IMR-90 (cell line): ENCODE data around the gene CMTM8. TPM values are rescaled to one million over a fixed set of nuclear protein-coding genes. Genes with fewer than 3 reads are reported as not detected.

Source experiments
- ATAC-seq: fragments of 200-7000 bp; cut with Tn5 transposase; 2 replicates; pipeline ENCODE4 v1.9.1; 2020; ENCODE audit warnings: low read depth, mild to moderate bottlenecking, moderate library complexity
- BruUV-seq: library from RNA; stranded (reverse); fragments of 400-500 nt; replicated peaks from 2 replicates; lab custom pipeline; 2021; lab: Mats Ljungman, UMichigan
- CTCF ChIA-PET: fragments of 300-600 bp; formaldehyde crosslinking; extraction: SDS; loops from one replicate; lab custom pipeline; 2021; ENCODE audit warnings: antibody characterized with exemption; lab: Yijun Ruan, JAX
- POLR2A ChIA-PET: fragments of 300-600 bp; sonication (Branson Sonifier 250); formaldehyde crosslinking; loops from one replicate; lab custom pipeline; 2022; ENCODE audit warnings: antibody characterized with exemption; ENCODE audit not compliant: unreplicated experiment; lab: Charles Lee
- DNase-seq: peaks from one replicate; pipeline ENCODE4 v3.0.0; 2013
- H2AFZ ChIP-seq: replicated peaks from 2 replicates; pipeline ENCODE3; 2013; ENCODE audit warnings: low read length, mild to moderate bottlenecking; ENCODE audit not compliant: poor library complexity
- H2AK5ac ChIP-seq: 2 replicates; pipeline ENCODE4 v1.6.1; 2013; ENCODE audit warnings: low read depth, low read length, inconsistent platforms
- H2AK9ac ChIP-seq: replicated peaks from 2 replicates; pipeline ENCODE3; 2013; ENCODE audit warnings: mild to moderate bottlenecking, low read depth, low read length, moderate library complexity; ENCODE audit not compliant: poor library complexity
- H2BK120ac ChIP-seq: 2 replicates; pipeline ENCODE4 v1.6.1; 2013; ENCODE audit warnings: low read depth, low read length, inconsistent platforms
- H2BK15ac ChIP-seq: 3 replicates; pipeline ENCODE4 v1.6.1; 2013; ENCODE audit warnings: low read depth, low read length, inconsistent platforms
- H2BK20ac ChIP-seq: 2 replicates; pipeline ENCODE4 v1.6.1; 2013; ENCODE audit warnings: low read depth, mild to moderate bottlenecking, inconsistent platforms, low read length, moderate library complexity
- H2BK5ac ChIP-seq: 2 replicates; pipeline ENCODE4 v1.6.1; 2013; ENCODE audit warnings: mild to moderate bottlenecking, low read depth, low read length, inconsistent platforms; ENCODE audit not compliant: poor library complexity, severe bottlenecking
- H3K14ac ChIP-seq: replicated peaks from 2 replicates; pipeline ENCODE4 v1.6.1; 2013; ENCODE audit warnings: low read depth, low read length, inconsistent platforms
- H3K18ac ChIP-seq: 2 replicates; pipeline ENCODE4 v1.6.1; 2013; ENCODE audit warnings: low read depth, low read length, control low read depth
- H3K23ac ChIP-seq: 2 replicates; pipeline ENCODE4 v1.6.1; 2013; ENCODE audit warnings: low read depth, low read length, inconsistent platforms
- H3K27ac ChIP-seq: 2 replicates; pipeline ENCODE4 v1.5.1; 2013; ENCODE audit warnings: mild to moderate bottlenecking, control low read depth, low read length; ENCODE audit not compliant: insufficient read depth
- H3K27me3 ChIP-seq: 2 replicates; pipeline ENCODE4 v1.6.1; 2013; ENCODE audit warnings: low read length; ENCODE audit not compliant: control insufficient read depth, insufficient read depth
- H3K36me3 ChIP-seq: 2 replicates; pipeline ENCODE4 v1.6.1; 2013; ENCODE audit warnings: low read length, mixed read lengths; ENCODE audit not compliant: control insufficient read depth, insufficient read depth
- H3K4ac ChIP-seq: 2 replicates; pipeline ENCODE4 v1.6.1; 2013; ENCODE audit warnings: low read depth, low read length, inconsistent platforms
- H3K4me1 ChIP-seq: 2 replicates; pipeline ENCODE4 v1.6.1; 2013; ENCODE audit warnings: low read length, mixed read lengths; ENCODE audit not compliant: control insufficient read depth, insufficient read depth
- H3K4me2 ChIP-seq: 2 replicates; pipeline ENCODE4 v1.6.1; 2013; ENCODE audit warnings: low read depth, mild to moderate bottlenecking, control low read depth, low read length, moderate library complexity
- H3K4me3 ChIP-seq: 2 replicates; pipeline ENCODE4 v1.5.1; 2013; ENCODE audit warnings: low read depth, mild to moderate bottlenecking, control low read depth, low read length, moderate library complexity; ENCODE audit not compliant: insufficient read depth
- H3K56ac ChIP-seq: 2 replicates; pipeline ENCODE4 v1.6.1; 2013; ENCODE audit warnings: low read length, inconsistent platforms; ENCODE audit not compliant: insufficient read depth; ENCODE audit errors: extremely low read depth
- H3K79me1 ChIP-seq, 2 experiments: 2 replicates each; pipeline ENCODE4 v1.6.1; 2013; ENCODE audit warnings: low read length in 2 of 2, inconsistent platforms in 1 of 2, low read depth in 1 of 2
- H3K9ac ChIP-seq: 2 replicates; pipeline ENCODE4 v1.6.1; 2013; ENCODE audit warnings: low read depth, low read length, control low read depth
- H3K9me1 ChIP-seq: 2 replicates; pipeline ENCODE4 v1.6.1; 2013; ENCODE audit warnings: low read length, inconsistent platforms; ENCODE audit not compliant: insufficient read depth
- H3K9me3 ChIP-seq: 2 replicates; pipeline ENCODE4 v1.6.1; 2013; ENCODE audit warnings: low read length; ENCODE audit not compliant: control insufficient read depth, insufficient read depth
- H4K20me1 ChIP-seq: 2 replicates; pipeline ENCODE4 v1.6.1; 2013; ENCODE audit warnings: low read length, inconsistent platforms; ENCODE audit not compliant: insufficient read depth
- H4K5ac ChIP-seq: 2 replicates; pipeline ENCODE4 v1.6.1; 2013; ENCODE audit warnings: mild to moderate bottlenecking, low read depth, low read length, control low read depth
- H4K8ac ChIP-seq, 2 experiments: 2 replicates each; pipeline ENCODE4 v1.6.1; 2013; ENCODE audit warnings: low read depth in 2 of 2, low read length in 2 of 2, control low read depth in 1 of 2, inconsistent platforms in 1 of 2
- H4K91ac ChIP-seq: 2 replicates; pipeline ENCODE4 v1.6.1; 2013; ENCODE audit warnings: low read depth, low read length, inconsistent platforms; ENCODE audit not compliant: insufficient read depth
- BHLHE40 ChIP-seq: fragments of 150-350 bp; IDR thresholded peaks from 2 replicates; pipeline ENCODE4 v1.6.1; 2016; ENCODE audit warnings: mild to moderate bottlenecking, low read depth, low read length
- CEBPB ChIP-seq: IDR thresholded peaks from 2 replicates; pipeline ENCODE4 v1.6.1; 2012; ENCODE audit warnings: low read depth, low read length, improper control_type of control experiment
- CHD1 ChIP-seq: IDR thresholded peaks from 2 replicates; pipeline ENCODE4 v1.6.1; 2012; ENCODE audit warnings: low read depth, low read length, improper control_type of control experiment
- ELK1 ChIP-seq: fragments of 150-350 bp; IDR thresholded peaks from 2 replicates; pipeline ENCODE4 v1.6.1; 2016; ENCODE audit warnings: low read depth, mild to moderate bottlenecking, low read length, moderate library complexity, borderline replicate concordance
- FOS ChIP-seq: fragments of 150-350 bp; IDR thresholded peaks from 2 replicates; pipeline ENCODE4 v1.6.1; 2016; ENCODE audit warnings: low read depth, low read length
- MAFK ChIP-seq: IDR thresholded peaks from 2 replicates; pipeline ENCODE4 v1.6.1; 2012; ENCODE audit warnings: low read depth, low read length, improper control_type of control experiment
- MAZ ChIP-seq: IDR thresholded peaks from 2 replicates; pipeline ENCODE4 v1.6.1; 2012; ENCODE audit warnings: low read depth, mild to moderate bottlenecking, low read length, improper control_type of control experiment, moderate library complexity, borderline replicate concordance
- MXI1 ChIP-seq: IDR thresholded peaks from 2 replicates; pipeline ENCODE4 v1.6.1; 2012; ENCODE audit warnings: low read depth, mild to moderate bottlenecking, low read length, moderate library complexity, borderline replicate concordance
- NFE2L2 ChIP-seq: fragments of 150-350 bp; IDR thresholded peaks from 2 replicates; pipeline ENCODE4 v1.6.1; 2016; ENCODE audit warnings: low read depth, mild to moderate bottlenecking, low read length
- POLR2A ChIP-seq: IDR thresholded peaks from 2 replicates; pipeline ENCODE4 v1.6.1; 2012; ENCODE audit warnings: mild to moderate bottlenecking, low read depth, low read length
- RAD21 ChIP-seq: IDR thresholded peaks from 2 replicates; pipeline ENCODE4 v1.6.1; 2012; ENCODE audit warnings: low read length, improper control_type of control experiment
- RCOR1 ChIP-seq: IDR thresholded peaks from 2 replicates; pipeline ENCODE4 v1.6.1; 2012; ENCODE audit warnings: mild to moderate bottlenecking, low read length, improper control_type of control experiment; ENCODE audit not compliant: insufficient replicate concordance
- RFX5 ChIP-seq: IDR thresholded peaks from 2 replicates; pipeline ENCODE4 v1.8.0; 2012; ENCODE audit warnings: low read depth, mild to moderate bottlenecking, low read length, moderate library complexity
- SMC3 ChIP-seq: fragments of 150-350 bp; IDR thresholded peaks from 2 replicates; pipeline ENCODE4 v1.6.1; 2016; ENCODE audit warnings: low read depth, mild to moderate bottlenecking, antibody characterized with exemption, low read length, moderate library complexity
- USF2 ChIP-seq: fragments of 150-350 bp; IDR thresholded peaks from 2 replicates; pipeline ENCODE4 v1.6.1; 2017; ENCODE audit warnings: mild to moderate bottlenecking, antibody characterized with exemption, low read length, low read depth
- WGBS, 2 experiments: methylation state at CpG; one replicate each; pipeline versions ENCODE4 v1.1.5 to v1.1.7; 2013; ENCODE audit warnings: missing lambda C conversion rate in 2 of 2; ENCODE audit not compliant: insufficient read length in 1 of 2; ENCODE audit errors: extremely low coverage in 2 of 2; 5-methylcytosine and 5-hydroxymethylcytosine counted together
- dilution Hi-C: fragments of 300-500 bp; cut with HindIII; formaldehyde crosslinking; loops from one replicate; pipeline ENCODE4 v1.14.3; 2018; ENCODE audit warnings: low sequenced_read_pairs; ENCODE audit not compliant: unreplicated experiment
- in situ Hi-C: fragments of 300-500 bp; cut with MboI; formaldehyde crosslinking; loops from 3 replicates; pipeline ENCODE4 v1.14.3; 2019; ENCODE audit warnings: low sequenced_read_pairs, inconsistent platforms, mixed read lengths
- intact Hi-C: fragments of 100-400 bp; cut with micrococcal nuclease; formaldehyde crosslinking; loops from 2 replicates; pipeline ENCODE4 v1.10.0; 2022
- polyA plus RNA-seq, 3 experiments: library from polyadenylated mRNA; depleted of rRNA; stranded (reverse); fragments of >200 nt; gene quantifications; 2 replicates each; pipeline ENCODE4 v1.2.3, GENCODE V29; 2012; ENCODE audit warnings: low replicate concordance in 1 of 3
- total RNA-seq: library from RNA; depleted of rRNA; stranded (reverse); fragments of >200 nt; gene quantifications from 2 replicates; pipeline ENCODE4 v1.2.3, GENCODE V29; 2012
- TF ChIP-seq, protein P1 (sequence below): conservative IDR thresholded peaks from 2 replicates; pipeline ENCODE4 v1.5.1; 2012; ENCODE audit warnings: mild to moderate bottlenecking, low read depth, low read length, improper control_type of control experiment

Gene CMTM8
- total and polyA plus RNA-seq, 2 of the 4 experiments (the other 2 are of a cell fraction) = 0.15 TPM; not detected in 1

DNA sequence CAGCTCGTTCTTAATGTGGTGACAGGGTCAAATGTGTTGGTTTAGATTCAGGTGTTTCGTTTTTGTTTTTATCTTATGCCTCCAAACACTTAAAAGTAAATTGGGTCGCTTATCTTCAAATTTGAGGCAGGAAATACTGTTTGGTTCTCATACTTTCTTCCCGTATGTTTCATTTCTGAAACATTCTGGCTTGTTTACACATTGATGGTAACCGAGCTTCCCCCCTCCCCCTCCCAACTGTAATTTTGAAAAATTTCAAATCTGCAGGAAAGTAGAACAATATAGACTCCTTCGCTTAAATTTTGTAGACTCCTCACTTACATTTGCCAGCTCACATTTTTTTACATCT lies 64.9 kb downstream of the CMTM8 start:
- Histone ChIP-seq H3K27ac (no peak overlapping the region), H3K23ac (no peak overlapping the region), H4K91ac (no peak overlapping the region), H3K14ac (no peak overlapping the region), H4K8ac (no peak overlapping the region), H3K27me3 (peaks cover 12% of the 10 kb centered on the region), H2AFZ (no peak overlapping the region), H2BK120ac (no peak overlapping the region), H4K5ac (no peak overlapping the region), H2BK20ac (no peak overlapping the region), H3K4me2 (no peak overlapping the region), H3K9me1 (no peaks in the 10 kb centered on the region), H2AK9ac (no peak overlapping the region), H2AK5ac (no peak overlapping the region), H4K20me1 (no peaks in the 10 kb centered on the region), H2BK5ac (no peak overlapping the region), H3K4me1 (no peaks in the 10 kb centered on the region), H3K4ac (no peak overlapping the region), H2BK15ac (no peak overlapping the region), H3K9me3 (no peaks in the 10 kb centered on the region), H3K79me1 (no peaks in the 10 kb centered on the region), H3K56ac (no peak overlapping the region), H3K36me3 (no peaks in the 10 kb centered on the region), H3K9ac (no peak overlapping the region), H3K18ac (no peak overlapping the region), H3K4me3 (no peak overlapping the region)
- TF ChIP-seq BHLHE40 (no peak), POLR2A (no peak), USF2 (no peak), NFE2L2 (no peak), CEBPB (no peak), RAD21 (no peak), FOS (no peak), MAFK (no peak), ELK1 (no peak), CHD1 (no peak), MXI1 (no peak), RFX5 (no peak), MAZ (no peak), RCOR1 (no peak), SMC3 (no peak)
- TF ChIP-seq, protein P1, sequence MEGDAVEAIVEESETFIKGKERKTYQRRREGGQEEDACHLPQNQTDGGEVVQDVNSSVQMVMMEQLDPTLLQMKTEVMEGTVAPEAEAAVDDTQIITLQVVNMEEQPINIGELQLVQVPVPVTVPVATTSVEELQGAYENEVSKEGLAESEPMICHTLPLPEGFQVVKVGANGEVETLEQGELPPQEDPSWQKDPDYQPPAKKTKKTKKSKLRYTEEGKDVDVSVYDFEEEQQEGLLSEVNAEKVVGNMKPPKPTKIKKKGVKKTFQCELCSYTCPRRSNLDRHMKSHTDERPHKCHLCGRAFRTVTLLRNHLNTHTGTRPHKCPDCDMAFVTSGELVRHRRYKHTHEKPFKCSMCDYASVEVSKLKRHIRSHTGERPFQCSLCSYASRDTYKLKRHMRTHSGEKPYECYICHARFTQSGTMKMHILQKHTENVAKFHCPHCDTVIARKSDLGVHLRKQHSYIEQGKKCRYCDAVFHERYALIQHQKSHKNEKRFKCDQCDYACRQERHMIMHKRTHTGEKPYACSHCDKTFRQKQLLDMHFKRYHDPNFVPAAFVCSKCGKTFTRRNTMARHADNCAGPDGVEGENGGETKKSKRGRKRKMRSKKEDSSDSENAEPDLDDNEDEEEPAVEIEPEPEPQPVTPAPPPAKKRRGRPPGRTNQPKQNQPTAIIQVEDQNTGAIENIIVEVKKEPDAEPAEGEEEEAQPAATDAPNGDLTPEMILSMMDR = no peak
- DNase-seq = no peak
- intact Hi-C loops = no loop called here
- WGBS, 2 experiments = no CpG with 5 or more reads among the region's 6 CpGs
- POLR2A ChIA-PET = no interaction called here
- no peak for ATAC-seq
- in situ Hi-C loops = no loop called here
- CTCF ChIA-PET = no interaction called here
- dilution Hi-C loops = no loop called here
- BruUV-seq = no TSS peak
